Right atrium auricular region (tissue), 2 donors: ENCODE data around the gene ITGA3. TPM values are rescaled to one million over a fixed set of nuclear protein-coding genes. Genes with fewer than 3 reads are reported as not detected.

Experiments used
- DNase-seq: peaks from one replicate; pipeline ENCODE4 v3.0.0-alpha.2; 2019; ENCODE audit warnings: low spot score
- H3K27ac ChIP-seq, 2 donors: fragments of 200-600 bp; sonication (generic); 1 replicate in 1 of 2; 2 replicates in 1 of 2; pipeline ENCODE4 v1.5.1; 2016 to 2019
- H3K27me3 ChIP-seq, 2 donors: fragments of 200-600 bp; sonication (generic); one replicate each; pipeline versions ENCODE4 v1.5.1 to v1.6.0; 2017 to 2019
- H3K36me3 ChIP-seq: fragments of 200-600 bp; sonication (generic); one replicate; pipeline ENCODE4 v1.5.1; 2016
- H3K4me1 ChIP-seq, 2 donors: fragments of 200-600 bp; sonication (generic); one replicate each; pipeline versions ENCODE4 v1.5.1 to v1.6.0; 2017 to 2019
- H3K4me3 ChIP-seq, 2 donors: fragments of 200-600 bp; sonication (generic); 1 replicate in 1 of 2; 2 replicates in 1 of 2; pipeline ENCODE4 v1.5.1; 2017 to 2019; ENCODE audit warnings: mild to moderate bottlenecking in 1 of 2, moderate library complexity in 1 of 2
- H3K9me3 ChIP-seq, 2 donors: fragments of 200-600 bp; sonication (generic); one replicate each; pipeline ENCODE4 v1.5.1; 2019
- total RNA-seq, 2 donors: library from RNA; depleted of rRNA; stranded (reverse); fragments of >200 nt; gene quantifications; one replicate each; pipeline ENCODE4 v1.1.0, GENCODE V29; 2016
- TF ChIP-seq, protein P1 (sequence below), 2 donors: fragments of 200-600 bp; sonication (generic); IDR thresholded peaks; one replicate each; pipeline ENCODE4 v1.5.1; 2019; ENCODE audit warnings: antibody characterized with exemption in 2 of 2

ITGA3 gene
- total RNA-seq, 2 donors from 2014 or later: 29.5 to 61.8 TPM

DNA sequence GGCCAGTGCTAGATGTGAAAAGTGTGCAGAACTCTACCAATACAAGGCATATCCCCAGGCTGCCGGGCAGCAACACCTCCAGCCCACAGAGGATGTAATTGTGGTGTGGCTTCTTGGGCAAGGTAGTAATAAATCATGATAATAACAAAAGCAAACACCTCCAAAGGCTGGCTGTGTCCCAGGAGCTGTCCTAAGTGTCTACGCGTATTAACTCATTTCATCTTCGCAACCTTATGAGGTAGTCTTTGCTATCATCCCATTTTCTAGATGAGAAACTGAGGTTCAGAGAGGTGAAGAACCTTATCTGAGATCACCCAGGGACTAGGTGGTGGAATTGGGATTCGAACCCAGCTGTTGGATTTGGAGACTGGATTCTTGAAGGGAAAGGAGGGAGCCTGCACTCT lies 44.6 kb downstream of the ITGA3 start:
- peaks cover 0 to 83% of the 10 kb centered on the region in 2 donors for H3K4me1 ChIP-seq

DNA sequence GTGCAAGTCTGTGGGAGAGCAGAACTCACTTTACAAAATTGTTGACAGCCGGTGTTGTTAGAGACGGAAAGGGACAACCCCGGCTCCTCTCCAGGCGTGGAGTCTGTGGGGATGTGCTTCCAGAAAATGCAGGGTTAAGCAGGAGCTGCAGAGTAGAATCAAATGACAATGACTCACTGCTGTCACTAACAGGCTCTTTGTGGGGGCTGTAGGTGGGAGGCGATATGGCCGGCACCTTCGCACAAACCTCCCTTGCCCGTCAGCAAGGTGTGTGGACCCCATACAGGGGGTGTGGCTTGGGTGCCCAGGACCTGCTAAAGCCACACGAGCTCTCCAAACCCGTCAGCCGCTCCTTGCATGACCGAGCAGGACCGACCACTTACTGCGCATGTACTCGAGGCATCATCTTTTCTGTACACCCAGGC lies 45.0 kb downstream of the ITGA3 start:
- peak overlapping the region; percentile 94 to 96 for H3K27ac ChIP-seq
- H3K4me3 ChIP-seq: peak overlapping the region in 1 of 2 donors; percentile 24
- TF ChIP-seq, protein P1, sequence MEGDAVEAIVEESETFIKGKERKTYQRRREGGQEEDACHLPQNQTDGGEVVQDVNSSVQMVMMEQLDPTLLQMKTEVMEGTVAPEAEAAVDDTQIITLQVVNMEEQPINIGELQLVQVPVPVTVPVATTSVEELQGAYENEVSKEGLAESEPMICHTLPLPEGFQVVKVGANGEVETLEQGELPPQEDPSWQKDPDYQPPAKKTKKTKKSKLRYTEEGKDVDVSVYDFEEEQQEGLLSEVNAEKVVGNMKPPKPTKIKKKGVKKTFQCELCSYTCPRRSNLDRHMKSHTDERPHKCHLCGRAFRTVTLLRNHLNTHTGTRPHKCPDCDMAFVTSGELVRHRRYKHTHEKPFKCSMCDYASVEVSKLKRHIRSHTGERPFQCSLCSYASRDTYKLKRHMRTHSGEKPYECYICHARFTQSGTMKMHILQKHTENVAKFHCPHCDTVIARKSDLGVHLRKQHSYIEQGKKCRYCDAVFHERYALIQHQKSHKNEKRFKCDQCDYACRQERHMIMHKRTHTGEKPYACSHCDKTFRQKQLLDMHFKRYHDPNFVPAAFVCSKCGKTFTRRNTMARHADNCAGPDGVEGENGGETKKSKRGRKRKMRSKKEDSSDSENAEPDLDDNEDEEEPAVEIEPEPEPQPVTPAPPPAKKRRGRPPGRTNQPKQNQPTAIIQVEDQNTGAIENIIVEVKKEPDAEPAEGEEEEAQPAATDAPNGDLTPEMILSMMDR (IDR thresholded peaks at IDR 0.05): no peak
- peaks cover 52% of the 10 kb centered on the region for H3K36me3 ChIP-seq
- H3K4me1 ChIP-seq: peaks cover 0 to 79% of the 10 kb centered on the region in 2 donors
- DNase-seq: no peak
- no peaks in the 10 kb centered on the region for H3K9me3 ChIP-seq
- H3K27me3 ChIP-seq: no peaks in the 10 kb centered on the region

More for the DNA sequence above, 44.6 kb downstream of the ITGA3 start:
- TF ChIP-seq, protein P1 (IDR thresholded peaks at IDR 0.05): no peak
- H3K36me3 ChIP-seq: peaks cover 48% of the 10 kb centered on the region
- no peaks in the 10 kb centered on the region for H3K9me3 ChIP-seq
- DNase-seq: no peak
- no peaks in the 10 kb centered on the region for H3K27me3 ChIP-seq
- H3K4me3 ChIP-seq: no peak overlapping the region
- peak overlapping the region; percentile 94 to 96 for H3K27ac ChIP-seq

DNA sequence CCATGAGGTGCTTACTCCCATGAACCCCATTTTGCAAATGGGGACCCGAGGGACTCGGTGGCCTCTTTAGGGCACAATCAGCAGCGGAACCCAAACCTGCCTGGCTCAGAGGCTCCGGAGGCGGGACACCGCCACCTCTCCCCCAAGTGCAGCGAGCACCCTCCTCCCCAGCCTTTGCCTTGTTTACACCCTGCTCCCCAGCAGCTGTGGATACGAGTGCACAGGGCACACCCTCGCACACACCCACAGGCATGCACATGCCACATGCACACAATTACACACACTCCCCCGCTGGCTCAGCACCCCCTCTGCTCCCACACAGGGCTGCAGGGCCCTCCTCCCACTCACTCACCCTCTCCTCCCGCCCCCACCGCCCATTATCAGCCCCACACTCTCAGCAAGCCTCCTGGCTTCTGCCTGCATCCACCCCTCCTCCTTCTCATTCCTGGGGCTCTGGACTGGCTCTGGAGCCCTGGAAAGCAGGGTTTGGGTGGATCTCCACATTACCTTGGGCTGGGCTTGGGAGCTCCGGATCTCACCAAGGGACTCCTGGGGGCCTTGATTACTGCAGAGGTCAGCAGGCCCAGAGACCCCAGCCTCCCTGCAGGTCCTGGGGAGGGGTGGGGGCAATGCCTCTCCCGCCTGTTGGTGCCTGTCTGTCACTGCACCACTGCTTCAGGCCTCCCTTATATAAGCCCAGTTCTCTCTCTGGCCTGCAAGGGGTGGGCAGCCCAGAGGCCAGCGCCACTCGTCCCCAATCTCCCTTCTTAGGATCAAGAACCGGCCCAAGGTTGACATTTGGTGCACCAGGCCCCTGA lies 45.6 kb downstream of the ITGA3 start:
- DNase-seq: no peak
- Histone ChIP-seq H3K4me1 (peaks cover 0 to 73% of the 10 kb centered on the region in 2 donors), H3K4me3 (peak overlapping the region; percentile 15 to 24), H3K9me3 (no peaks in the 10 kb centered on the region), H3K27me3 (no peaks in the 10 kb centered on the region), H3K27ac (peak overlapping the region; percentile 94 to 96), H3K36me3 (peaks cover 58% of the 10 kb centered on the region)
- TF ChIP-seq, protein P1 (IDR thresholded peaks at IDR 0.05): no peak

DNA sequence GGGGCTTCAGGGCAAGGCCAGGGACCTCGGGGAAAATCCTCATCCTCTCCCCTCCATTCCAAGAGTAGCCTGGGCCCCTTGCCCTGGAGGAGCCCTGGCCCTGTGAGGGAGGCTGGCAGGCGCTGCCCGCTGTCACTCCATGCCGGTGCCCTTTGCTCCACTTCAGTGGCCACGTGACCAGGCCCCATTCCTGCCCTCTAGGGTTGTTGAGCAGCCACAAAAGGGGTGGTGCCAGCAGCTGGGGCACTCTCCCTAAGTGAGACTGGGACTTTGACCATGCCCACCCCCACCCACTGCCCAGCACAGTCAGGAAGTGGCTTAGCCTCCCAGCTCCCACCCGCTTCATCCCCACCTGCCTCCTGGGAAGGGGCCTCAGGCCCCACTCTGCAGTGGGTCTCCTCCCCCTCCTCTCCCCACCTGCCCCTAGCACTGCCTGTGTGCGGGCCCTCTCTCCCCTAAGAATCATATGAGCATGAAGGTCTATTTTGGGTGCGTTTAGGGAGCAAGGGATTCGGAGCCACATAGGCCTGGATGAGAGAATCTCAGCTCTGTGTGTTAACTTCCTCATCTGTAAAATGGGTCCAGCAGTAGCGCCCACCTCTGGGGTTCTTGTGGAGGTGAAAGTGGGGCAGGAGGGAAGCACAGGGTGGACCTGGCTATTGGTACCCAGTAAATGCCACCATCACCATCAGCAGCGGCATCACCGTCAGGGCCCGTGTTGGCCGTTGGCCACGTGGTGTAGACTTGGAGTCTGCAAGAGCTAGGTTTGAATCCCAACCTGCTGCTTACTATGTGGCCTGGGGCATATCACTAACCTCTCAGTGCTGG lies 46.5 kb downstream of the ITGA3 start:
- Histone ChIP-seq H3K4me3 (peak overlapping the region; percentile 7 to 15), H3K27ac (peak overlapping the region; percentile 94 to 96), H3K9me3 (no peaks in the 10 kb centered on the region), H3K27me3 (no peaks in the 10 kb centered on the region), H3K4me1 (peaks cover 0 to 64% of the 10 kb centered on the region in 2 donors), H3K36me3 (peaks cover 64% of the 10 kb centered on the region)
- TF ChIP-seq, protein P1 (IDR thresholded peaks at IDR 0.05): no peak
- peak; percentile 73 for DNase-seq

DNA sequence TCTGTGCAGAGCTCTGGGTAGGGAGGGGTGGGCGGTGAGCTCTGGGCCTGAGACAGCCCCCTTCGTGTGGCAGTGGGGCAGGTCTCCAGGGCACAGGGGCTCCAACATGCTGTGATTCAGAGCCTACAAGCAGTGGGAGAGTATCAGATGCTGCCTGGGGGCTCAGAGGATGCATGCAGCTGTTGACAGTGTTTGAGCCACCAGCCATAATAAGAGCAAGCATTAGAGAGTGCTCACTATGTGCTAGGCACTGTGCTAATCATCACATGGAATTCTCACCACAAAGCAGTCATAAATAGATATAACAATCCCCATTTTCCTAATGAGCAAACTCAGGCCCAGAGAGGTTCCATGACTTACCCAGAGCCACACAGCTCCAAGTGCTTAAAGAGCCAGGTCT lies 47.3 kb downstream of the ITGA3 start:
- no peaks in the 10 kb centered on the region for H3K27me3 ChIP-seq
- H3K4me1 ChIP-seq: peaks cover 0 to 57% of the 10 kb centered on the region in 2 donors
- H3K4me3 ChIP-seq: no peak overlapping the region
- peak overlapping the region; percentile 94 to 96 for H3K27ac ChIP-seq
- peaks cover 64% of the 10 kb centered on the region for H3K36me3 ChIP-seq
- H3K9me3 ChIP-seq: no peaks in the 10 kb centered on the region
- no peak for DNase-seq
- TF ChIP-seq, protein P1 (IDR thresholded peaks at IDR 0.05): no peak
